GM18502 (cell line): ENCODE results near the gene MAP3K12.
A peak's percentile ranks its signal among the peaks of the same experiment; 100 is the strongest.

Experiments
- ATAC-seq: cut with Tn5 transposase; IDR thresholded peaks from one replicate; pipeline ENCODE4 v1.9.1; 2021; ENCODE audit warnings: mild to moderate bottlenecking; ENCODE audit not compliant: unreplicated experiment, poor library complexity

Gene MAP3K12

DNA sequence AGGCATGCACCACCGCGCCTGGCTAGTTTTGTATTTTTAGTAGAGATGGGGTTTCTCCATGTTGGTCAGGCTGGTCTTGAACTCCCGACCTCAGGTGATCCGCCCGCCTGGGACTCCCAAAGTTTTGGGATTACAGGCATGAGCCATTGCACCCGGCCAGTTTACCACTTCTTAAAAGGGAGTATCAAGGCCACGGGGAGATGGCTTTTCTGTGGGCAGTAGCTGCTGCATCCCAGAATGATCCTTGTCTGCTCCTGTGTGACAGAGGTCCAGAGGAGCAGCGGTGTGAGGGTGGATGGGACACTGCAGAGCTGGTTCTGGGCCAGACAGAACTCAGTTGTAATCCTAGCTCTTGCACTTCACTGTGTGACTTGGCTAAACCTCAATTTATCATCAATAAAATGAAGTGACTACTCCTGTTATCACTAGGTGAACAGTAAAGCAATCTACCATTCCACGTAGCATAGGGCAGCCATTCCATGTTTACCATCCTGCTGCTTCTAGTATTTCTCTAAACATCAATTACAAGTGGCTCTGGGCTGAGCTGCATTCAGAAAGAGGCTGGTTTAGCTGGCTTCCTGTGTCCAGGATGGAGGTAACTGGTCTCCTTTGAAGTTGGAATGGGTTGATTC, 11.0 kb upstream of the MAP3K12 start:
- no peak for ATAC-seq

DNA sequence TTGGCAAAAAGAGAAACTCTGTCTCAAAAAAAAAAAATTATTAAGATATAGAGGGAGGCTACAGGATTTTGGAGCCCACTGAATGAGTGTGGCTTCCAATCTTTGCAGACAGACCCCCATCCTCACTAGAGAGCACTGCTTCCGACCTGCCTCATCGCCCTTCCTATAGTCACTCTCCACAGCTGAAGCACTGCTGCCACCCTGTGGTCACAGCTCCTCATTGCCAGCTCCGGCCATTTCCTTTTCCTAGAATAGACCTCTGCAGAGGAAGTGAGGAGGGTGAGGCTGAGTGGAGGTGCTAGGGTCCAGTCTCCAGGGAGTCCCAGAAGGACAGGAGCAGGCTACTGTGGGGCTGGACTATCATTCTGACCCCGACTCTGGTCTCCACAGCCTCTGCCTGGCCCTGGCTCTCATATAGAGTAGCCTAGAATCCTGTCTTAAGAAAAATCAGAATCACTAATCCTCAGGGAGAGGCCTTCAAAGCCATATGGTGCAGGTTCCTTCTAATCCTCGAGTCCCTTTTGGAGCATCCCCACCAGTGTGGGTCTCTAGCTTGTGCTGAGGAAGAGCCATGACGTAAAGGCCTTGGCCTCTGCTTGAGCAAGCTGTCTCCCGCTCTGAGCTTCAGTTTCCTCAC, 9.4 kb upstream of the MAP3K12 start:
- peak; percentile 82 for ATAC-seq

DNA sequence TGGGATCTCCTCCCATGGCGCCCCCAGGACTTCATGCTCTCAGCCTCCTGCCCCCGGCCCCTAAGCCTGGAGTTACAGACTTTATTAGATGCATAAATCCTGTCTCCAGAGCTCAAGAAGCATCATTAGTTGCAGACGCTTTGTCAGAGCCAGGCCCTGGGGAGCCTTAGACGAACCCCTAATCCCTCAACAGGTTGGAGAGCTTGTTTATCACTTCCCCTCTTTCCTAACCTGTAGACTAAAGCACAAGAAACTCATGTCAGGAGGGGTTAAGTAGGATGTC, 8.3 kb upstream of the MAP3K12 start:
- no peak for ATAC-seq

DNA sequence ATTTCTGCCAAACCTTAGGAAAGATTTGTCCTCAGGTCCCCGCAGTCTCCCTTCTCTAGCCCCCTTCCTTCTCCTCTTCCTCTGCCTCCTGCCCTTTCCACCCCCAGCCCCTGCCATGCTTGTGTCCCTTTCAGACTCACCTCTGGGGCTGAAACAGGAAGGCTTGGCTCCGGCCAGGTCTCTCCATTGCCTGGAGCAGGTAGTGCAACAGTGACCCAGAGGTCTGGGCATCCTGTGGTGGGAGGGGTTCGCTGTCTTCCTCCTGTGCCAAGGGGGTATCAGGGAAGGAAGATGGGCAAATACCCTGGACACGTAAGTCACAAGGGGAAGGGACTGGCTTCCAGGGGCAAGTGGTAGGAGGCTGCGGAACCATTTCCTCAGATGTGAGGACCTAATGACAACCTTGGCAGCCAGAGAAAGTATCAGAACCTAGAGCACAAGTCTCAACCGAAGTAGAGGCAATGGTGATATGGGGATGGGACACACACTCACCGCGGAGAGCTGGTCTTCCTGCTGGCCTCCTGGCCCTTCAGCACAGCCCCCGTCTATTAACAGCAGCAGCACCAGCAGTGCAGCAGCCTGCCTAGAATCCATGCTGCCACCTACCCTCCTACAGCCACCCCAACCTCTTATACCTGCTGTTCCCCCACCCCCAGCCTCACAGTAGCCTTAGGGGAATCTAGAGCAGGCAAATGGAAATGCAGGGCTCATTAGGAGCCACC, 7.8 kb upstream of the MAP3K12 start, which contains the start of gene NPFF:
TSS of gene NPFF (minus strand) at position 604 of the 722 bp plus-strand sequence. CDS start at position 594, 10 bp downstream.
- no peak for ATAC-seq

DNA sequence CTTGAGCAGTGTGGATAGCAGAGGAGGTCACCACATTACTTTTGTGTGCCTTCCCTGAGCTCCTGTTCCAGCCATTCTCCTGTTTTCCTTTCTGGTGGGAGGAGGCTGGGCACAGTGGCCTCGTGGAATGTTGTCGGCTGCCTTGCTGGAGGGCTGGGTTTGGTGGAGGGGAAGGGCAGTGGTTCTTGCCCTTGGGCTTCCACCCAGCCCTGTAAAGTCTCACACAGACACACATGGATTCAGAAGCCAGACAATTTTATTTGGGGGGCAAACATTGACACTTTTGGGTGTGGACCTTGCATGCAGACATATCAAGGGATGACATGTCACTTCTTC, 7.2 kb upstream of the MAP3K12 start:
- ATAC-seq: no peak

DNA sequence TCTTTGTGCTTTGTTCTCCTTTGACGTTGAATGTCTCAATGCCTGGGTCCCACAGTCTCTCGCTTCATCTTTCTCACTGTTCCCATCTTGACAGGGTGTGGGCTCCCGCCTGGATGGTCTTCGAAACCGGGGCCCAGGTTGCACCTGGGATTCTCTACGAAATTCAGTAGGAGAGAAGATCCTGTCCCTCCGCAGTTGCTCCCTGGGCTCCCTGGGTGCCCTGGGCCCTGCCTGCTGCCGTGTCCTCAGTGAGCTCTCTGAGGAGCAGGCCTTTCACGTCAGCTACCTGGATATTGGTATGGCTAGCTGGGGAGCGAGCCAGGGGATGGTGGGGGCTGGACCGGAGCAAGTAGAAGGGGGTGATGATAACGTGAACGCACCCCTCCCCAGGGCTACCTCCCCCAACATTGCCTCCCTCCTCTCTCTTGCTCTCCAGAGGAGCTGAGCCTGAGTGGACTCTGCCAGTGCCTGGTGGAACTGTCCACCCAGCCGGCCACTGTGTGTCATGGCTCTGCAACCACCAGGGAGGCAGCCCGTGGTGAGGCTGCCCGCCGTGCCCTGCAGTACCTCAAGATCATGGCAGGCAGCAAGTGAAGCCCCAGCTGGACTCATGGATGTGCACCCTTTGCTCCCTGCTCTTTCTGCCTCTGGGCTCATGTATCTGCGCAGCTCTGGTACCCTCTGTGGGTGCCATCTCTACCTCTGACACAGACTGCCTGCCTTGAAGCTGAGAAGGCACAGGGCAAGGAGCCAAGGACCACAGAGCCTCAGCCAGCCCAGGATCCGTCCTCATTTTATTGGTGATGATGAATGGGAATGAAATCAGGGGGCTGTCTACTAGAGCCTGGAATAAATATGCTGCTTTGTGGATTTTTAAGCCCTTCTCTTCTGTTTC, 6.5 kb upstream of the MAP3K12 start:
- ATAC-seq: no peak

DNA sequence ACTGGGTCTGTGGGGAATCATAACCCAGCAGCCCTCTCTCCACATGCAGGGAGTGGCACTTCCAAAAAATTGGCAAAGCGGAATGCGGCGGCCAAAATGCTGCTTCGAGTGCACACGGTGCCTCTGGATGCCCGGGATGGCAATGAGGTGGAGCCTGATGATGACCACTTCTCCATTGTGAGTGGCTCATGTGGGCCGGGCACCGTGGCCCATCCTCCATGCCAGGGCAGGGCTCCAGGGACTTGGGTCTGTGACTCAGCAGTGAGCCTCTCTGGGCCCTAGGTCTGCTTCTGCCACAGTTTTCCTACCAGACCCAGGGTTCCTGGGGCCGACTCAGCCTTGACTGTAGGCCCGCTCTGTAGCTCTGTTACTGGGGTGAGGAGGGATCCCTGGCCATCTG, 5.8 kb upstream of the MAP3K12 start:
- no peak for ATAC-seq

DNA sequence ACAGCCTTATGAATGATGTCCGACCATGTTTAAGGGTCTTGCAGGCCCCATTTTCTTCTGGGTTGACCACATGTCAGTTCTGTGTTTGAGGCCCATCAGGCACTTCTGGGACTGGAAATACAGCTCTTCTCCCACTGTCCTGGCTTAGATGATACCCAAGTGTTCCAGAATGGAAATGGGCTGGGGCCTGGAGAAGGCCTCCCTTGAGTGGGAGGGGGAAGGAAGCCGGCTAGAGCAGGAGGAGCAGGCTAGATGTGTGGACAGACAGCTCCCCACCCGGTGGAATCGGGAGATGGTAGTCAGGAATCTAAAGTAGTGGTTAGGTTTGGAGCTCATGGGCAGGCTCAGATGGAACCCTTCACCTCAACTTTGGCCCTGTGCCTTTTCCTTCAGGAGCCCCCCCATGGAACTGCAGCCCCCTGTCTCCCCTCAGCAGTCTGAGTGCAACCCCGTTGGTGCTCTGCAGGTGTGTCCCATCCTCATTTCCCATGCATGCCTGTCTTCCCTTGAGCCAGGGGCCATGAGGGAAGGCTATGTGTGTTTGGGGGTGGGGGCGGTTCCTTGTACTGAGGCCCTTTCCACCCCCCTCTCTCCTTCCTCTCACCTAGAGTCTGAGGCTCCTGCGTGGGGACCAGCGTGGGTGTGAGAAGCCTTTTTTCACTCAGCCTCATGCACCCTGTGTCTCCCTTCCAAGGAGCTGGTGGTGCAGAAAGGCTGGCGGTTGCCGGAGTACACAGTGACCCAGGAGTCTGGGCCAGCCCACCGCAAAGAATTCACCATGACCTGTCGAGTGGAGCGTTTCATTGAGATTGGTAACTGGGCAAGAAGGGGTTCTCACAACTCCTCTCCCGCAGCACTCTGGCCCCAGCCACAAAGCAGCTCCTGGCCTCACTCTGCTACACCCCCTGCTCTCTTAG, 5.0 kb upstream of the MAP3K12 start:
- ATAC-seq: no peak

DNA sequence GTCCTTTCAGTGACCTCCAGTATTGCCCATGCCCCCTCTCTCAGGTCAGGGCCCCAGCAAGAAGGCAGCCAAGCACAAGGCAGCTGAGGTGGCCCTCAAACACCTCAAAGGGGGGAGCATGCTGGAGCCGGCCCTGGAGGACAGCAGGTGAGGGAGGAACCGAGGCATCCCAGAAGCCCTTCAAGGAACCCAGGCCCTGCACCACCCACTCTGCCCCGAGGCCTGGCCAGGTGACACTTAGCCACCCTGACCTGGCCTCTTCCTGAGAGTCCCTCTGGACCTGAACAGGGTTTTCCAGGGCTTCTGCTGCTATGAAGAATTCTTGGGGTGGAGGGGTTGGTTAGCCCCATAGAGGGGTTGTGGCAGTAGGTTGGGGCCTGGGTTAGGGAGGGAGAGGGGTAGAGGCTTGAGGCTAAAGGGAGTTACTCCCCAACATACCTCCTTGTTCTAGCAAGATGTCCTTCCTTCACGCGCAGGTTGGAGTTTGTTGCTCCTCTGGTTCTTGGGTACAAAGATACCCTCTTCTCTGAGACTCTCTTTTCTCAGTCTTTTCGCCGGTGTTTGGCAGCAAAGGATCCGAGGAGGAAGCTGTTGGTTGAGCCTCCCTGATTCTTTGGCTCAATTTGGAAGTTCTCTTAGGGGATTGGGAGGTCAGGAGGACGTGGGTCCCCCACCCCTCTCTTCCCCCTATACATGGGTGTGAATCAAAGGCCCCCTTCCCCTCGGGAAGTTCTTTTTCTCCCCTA, 3.9 kb upstream of the MAP3K12 start:
- no peak for ATAC-seq

DNA sequence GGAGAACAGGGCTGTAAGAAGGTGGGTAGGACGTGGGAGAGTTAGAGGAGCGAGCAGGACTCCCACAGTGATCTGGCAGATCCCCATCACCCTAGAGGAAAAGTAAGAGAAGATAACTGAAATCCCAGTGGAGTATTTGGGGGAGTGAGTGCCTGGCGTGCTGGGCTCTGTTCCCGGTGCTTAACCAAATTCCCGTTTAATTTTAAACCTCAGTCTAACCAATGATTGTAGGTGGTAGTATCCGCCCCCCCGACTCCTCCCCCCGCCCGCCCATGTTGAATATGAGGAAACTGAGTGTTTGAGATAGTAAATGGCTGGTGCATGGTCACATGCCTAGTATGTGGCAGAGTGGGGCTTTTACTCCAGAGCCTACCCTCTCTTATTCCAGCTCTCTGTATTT, 3.1 kb upstream of the MAP3K12 start:
- ATAC-seq: no peak

DNA sequence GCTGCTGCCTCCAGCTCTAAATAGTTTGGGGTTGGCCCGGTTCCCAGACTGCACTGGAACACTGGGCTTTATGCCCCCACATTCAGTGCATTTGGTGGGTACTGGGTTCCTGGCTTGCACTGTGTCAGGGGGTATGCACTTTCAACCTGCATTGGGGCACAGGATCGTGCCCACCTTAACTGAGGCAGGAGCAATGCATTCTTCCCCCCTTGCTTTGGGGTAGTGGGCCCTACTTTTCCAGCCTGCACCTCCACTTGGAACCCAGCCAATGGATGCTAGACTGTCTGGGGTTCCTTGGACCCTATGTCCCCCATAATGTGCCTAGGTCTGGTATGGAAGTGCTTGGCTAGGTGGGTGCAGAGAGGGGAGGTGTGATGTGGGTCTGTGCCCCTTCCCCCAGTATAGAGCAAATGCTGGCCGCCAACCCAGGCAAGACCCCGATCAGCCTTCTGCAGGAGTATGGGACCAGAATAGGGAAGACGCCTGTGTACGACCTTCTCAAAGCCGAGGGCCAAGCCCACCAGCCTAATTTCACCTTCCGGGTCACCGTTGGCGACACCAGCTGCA, 2.4 kb upstream of the MAP3K12 start:
- ATAC-seq: no peak

DNA sequence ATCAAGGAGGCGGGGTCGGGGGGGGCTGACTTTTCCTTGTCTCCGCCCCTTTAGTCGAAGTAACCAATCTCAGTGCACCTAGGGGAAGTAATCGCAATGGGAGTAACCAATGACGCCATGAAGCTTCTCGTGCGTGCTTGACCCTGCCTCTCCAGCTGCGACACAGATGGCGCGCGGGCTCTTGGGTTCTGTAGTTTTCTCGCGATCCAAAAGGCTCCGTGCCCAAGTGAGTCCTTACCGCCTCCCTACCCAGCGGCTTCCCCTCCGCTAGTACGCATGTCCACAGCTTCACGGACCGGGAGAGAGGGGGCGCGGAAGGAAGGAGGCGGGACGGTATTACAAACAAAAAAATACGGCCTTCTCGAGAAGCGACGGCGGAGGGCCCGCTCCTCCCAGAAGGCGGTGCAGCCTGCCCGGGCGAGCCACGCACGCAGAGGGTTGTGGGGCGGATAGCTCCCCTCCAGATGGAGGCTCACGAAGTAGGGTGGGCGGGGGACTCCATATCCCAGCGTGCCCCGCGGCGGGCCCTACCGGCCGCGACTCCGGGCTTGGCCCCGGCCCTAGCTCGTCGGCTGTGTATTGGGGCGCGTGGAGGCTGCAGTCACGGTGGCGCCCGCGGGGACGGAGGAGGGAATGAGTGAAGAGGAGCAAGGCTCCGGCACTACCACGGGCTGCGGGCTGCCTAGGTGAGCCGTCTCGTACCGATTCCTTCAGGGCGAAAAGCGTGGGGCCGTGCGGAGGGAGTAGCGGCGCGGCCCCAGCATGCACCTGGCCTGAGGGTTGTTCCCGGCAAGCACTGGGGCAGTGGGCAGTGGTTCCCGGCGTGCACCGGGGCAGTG, 1.7 kb upstream of the MAP3K12 start, which contains the start of gene TARBP2:
TSS of gene TARBP2 (plus strand) at position 508 of the 839 bp plus-strand sequence. CDS start at position 634, 126 bp downstream.
- peak; percentile 84 for ATAC-seq

DNA sequence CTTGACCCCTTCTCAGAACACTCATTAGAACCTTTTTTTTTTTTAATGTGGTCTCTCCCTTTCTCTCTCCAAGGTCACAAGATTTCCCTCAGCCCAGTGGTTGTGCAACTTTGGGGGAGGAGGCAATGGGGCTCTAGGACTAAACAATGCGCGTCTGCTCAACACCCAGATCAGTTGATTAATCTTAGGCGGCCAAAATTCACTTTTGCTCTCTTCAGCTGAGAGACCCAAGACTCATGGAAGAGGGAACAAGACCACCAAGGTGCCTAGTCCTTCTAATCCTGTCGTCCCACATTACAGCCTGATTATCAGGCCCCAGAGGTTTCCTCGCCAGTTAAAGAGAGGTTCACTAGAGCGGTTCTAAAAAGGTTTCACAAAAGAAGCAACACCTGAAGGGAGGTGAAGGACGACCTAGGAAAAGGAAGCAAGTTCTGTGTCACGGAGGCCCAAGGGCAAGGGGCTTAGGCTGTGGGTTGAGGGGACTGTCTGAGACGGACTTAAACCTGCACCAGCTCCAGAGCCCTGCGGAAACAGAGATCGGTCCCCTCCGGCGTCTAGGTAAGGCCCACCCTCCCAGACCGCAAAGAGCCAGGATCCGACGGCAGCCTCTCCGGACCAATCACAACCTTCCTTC, 1.0 kb upstream of the MAP3K12 start:
- ATAC-seq: no peak

DNA sequence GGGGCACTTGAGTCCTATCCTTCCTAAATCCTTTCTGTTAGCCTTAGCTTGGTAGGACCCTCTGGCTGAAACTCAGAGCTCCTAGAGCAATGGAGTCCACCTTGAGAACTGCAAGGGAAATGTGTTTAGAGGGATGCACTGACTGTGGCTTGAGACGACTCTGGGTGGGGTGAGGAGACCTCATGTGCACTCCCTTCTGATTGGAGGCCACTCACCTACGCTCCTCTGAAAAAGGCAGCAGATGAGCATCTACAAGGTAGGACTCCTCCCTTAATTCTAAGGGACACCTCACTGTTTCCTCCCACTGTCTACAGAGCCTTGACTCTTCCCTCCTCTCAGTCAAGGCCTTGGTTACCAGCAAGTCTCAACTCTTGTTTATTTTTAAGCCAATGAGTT, 1.0 kb downstream of the MAP3K12 start:
- ATAC-seq: no peak

DNA sequence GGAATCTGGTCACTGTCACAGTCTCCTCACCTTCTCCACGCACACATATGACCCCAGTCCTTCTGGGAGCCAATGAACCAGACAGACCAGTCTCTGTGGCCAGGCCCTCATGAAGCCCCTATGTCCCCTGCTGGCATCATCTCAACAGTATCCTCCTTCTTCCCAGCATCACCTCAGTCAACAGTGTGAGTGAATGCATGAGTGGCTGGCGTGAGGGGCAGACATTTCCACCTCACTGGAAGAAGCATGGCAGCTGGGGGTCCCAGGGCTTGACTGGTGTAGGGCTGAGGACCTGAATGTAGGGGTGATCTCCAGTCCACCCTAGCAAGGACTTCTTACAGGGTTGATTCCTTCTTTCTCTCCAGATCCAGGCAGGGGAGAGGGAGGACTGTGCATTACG, 1.8 kb downstream of the MAP3K12 start:
- no peak for ATAC-seq

DNA sequence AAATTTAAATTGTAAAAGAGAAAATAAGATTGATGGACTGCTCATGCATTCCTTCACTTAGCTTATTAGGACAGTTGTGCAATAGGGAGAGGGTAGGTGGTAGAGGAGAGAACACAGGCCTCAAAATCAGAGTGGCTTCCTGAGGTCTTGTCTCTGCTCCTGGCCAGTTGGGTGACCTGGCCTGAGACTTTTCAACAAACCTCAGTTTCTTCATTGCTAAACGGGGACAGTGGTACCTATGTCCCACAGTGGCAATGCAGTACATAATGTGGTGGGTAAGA, 2.6 kb downstream of the MAP3K12 start:
- ATAC-seq: no peak

DNA sequence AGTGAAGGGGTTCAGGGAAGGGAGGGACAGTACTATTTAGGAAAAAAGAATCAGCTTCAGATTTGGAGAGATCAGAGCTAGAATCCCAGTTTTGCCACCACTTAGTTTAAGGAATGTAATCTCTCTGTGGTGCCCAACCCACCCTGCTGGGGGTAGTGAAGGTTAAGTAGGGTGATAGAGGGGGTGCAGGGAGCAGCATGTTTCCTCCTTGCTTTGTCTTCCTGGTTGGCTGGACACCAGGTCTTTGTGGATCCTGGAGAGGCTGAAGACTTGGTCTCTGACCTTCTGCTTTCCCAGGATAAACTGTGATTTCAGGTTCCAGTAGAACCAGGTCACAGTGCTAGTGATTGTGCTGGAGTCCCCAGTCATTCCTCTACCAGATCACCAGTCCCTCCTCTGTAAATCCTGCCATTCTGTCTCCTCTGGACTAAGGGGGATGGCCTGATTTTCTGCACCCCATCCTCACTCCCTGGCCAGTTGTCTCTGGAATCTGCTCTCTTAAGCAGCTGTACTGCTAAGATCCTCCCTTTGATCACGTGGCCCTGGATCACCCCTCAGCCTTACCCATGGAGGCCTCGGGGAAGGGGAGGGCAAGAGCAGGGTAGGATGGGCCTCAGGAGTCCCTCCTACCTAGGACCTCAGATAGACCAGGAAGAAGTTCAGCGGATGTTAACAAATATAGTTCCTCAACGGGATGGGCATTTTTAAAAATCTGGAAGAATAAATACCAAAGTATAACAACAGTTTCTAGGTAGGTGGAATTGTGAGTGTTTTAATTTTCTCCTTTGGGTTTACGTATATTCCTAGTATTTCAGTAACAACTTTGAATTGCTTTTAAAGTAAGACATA, 3.1 kb downstream of the MAP3K12 start:
- no peak for ATAC-seq
